GM12878 (cell line): ENCODE measurements around the gene SHISA6. TPM values are rescaled to one million over a fixed set of nuclear protein-coding genes. Genes with fewer than 3 reads are reported as not detected.

Experiments used
- ATAC-seq: fragments of 200-7000 bp; cut with Tn5 transposase; 3 replicates; pipeline ENCODE4 v1.9.1; 2020; ENCODE audit warnings: mild to moderate bottlenecking, moderate library complexity
- BruUV-seq: library from RNA; stranded (reverse); fragments of 400-500 nt; replicated peaks from 2 replicates; lab custom pipeline; 2021; lab: Mats Ljungman, UMichigan
- CTCF ChIA-PET: fragments of 300-600 bp; sonication (Branson Sonifier 250); formaldehyde crosslinking; extraction: SDS; loops from one replicate; lab custom pipeline; 2021; ENCODE audit warnings: inconsistent platforms; lab: Yijun Ruan, JAX
- POLR2A ChIA-PET: fragments of 350-600 bp; formaldehyde crosslinking; extraction: SDS; loops from one replicate; lab custom pipeline; 2021; ENCODE audit warnings: inconsistent platforms; lab: Charles Lee
- RAD21 ChIA-PET: fragments of 300-600 bp; sonication (Branson Sonifier 250); formaldehyde crosslinking; loops from one replicate; lab custom pipeline; 2023; ENCODE audit warnings: antibody characterized with exemption; ENCODE audit not compliant: unreplicated experiment; lab: Charles Lee
- SMC1A ChIA-PET: fragments of 300-600 bp; sonication (Branson Sonifier 250); formaldehyde crosslinking; loops from one replicate; lab custom pipeline; 2023; ENCODE audit not compliant: unreplicated experiment, uncharacterized antibody; lab: Charles Lee
- DNase-seq: peaks from one replicate; pipeline ENCODE4 v3.0.0-alpha.2; 2011; ENCODE audit warnings: low read depth, low spot score
- FAIRE-seq: peaks from 3 replicates; lab custom pipeline; 2011; peaks lifted over from hg19 to GRCh38; lab: Jason Lieb, UNC
- H2AFZ ChIP-seq: 2 replicates; pipeline ENCODE4 v1.6.0; 2011; ENCODE audit warnings: low read depth, low read length, control low read depth; ENCODE audit not compliant: control insufficient read depth
- H3K27ac ChIP-seq: 2 replicates; pipeline ENCODE4 v1.5.1; 2011; ENCODE audit warnings: control low read depth; ENCODE audit not compliant: control insufficient read depth, insufficient read depth
- H3K27me3 ChIP-seq, 2 experiments: replicated peaks in 1 of 2; 2 replicates each; pipeline versions ENCODE4 v1.6.0 to v1.6.1; 2011; ENCODE audit warnings: low read length in 1 of 2; ENCODE audit not compliant: control insufficient read depth in 2 of 2, insufficient read depth in 2 of 2
- H3K36me3 ChIP-seq, 2 experiments: 2 replicates each; pipeline ENCODE4 v1.5.1; 2011; ENCODE audit warnings: low read length in 1 of 2; ENCODE audit not compliant: control insufficient read depth in 2 of 2, insufficient read depth in 2 of 2
- H3K4me1 ChIP-seq: 2 replicates; pipeline ENCODE4 v1.6.1; 2011; ENCODE audit warnings: mild to moderate bottlenecking, low read length, moderate library complexity, mixed read lengths; ENCODE audit not compliant: control insufficient read depth, insufficient read depth
- H3K4me2 ChIP-seq: 2 replicates; pipeline ENCODE4 v1.6.0; 2011; ENCODE audit warnings: control low read depth; ENCODE audit not compliant: control insufficient read depth, insufficient read depth
- H3K4me3 ChIP-seq: fragments of 200-600 bp; sonication (generic); 2 replicates; pipeline ENCODE4 v1.5.1; 2016
- H3K79me2 ChIP-seq: 2 replicates; pipeline ENCODE4 v1.6.0; 2011; ENCODE audit warnings: low read length; ENCODE audit not compliant: control insufficient read depth, insufficient read depth
- H3K9ac ChIP-seq: 2 replicates; pipeline ENCODE4 v1.8.0; 2011; ENCODE audit warnings: low read length, control low read depth, mixed read lengths; ENCODE audit not compliant: control insufficient read depth, insufficient read depth
- H3K9me3 ChIP-seq: replicated peaks from 3 replicates; pipeline ENCODE4 v1.5.1; 2011; ENCODE audit warnings: mild to moderate bottlenecking, low read length; ENCODE audit not compliant: control insufficient read depth, insufficient read depth
- H4K20me1 ChIP-seq: 2 replicates; pipeline ENCODE4 v1.6.0; 2011; ENCODE audit not compliant: control insufficient read depth, insufficient read depth
- MYB ChIP-seq: fragments of 150-350 bp; IDR thresholded peaks from 2 replicates; pipeline ENCODE4 v1.6.1; 2014; ENCODE audit warnings: mild to moderate bottlenecking, low read depth, low read length, borderline replicate concordance
- NFXL1 ChIP-seq: fragments of 450-650 bp; IDR thresholded peaks from 2 replicates; pipeline ENCODE4 v1.6.1; 2017; ENCODE audit warnings: antibody characterized with exemption, mild to moderate bottlenecking, borderline replicate concordance
- RELA ChIP-seq: fragments of 450-650 bp; IDR thresholded peaks from 2 replicates; pipeline ENCODE4 v1.8.0; 2014; ENCODE audit warnings: borderline replicate concordance; ENCODE audit not compliant: partially characterized antibody
- SUPT20H ChIP-seq: IDR thresholded peaks from 2 replicates; pipeline ENCODE4 v1.6.1; 2011; ENCODE audit warnings: low read depth, mild to moderate bottlenecking, low read length, moderate library complexity, borderline replicate concordance; ENCODE audit not compliant: control insufficient read depth
- TCF12 ChIP-seq: IDR thresholded peaks from 2 replicates; pipeline ENCODE4 v1.6.1; 2011; ENCODE audit warnings: low read depth, mild to moderate bottlenecking, low read length
- ZNF24 ChIP-seq: fragments of 450-650 bp; IDR thresholded peaks from 2 replicates; pipeline ENCODE4 v1.6.1; 2017; ENCODE audit warnings: antibody characterized with exemption, mild to moderate bottlenecking
- ZNF687 ChIP-seq: fragments of 450-650 bp; IDR thresholded peaks from 2 replicates; pipeline ENCODE4 v1.6.1; 2017; ENCODE audit warnings: mild to moderate bottlenecking, moderate library complexity
- WGBS: methylation state at CpG from one replicate; pipeline ENCODE4 v1.1.6; 2016; ENCODE audit warnings: low lambda C conversion rate; ENCODE audit not compliant: insufficient replicate concordance, insufficient coverage; ENCODE audit errors: missing lambda C conversion rate; 5-methylcytosine and 5-hydroxymethylcytosine counted together
- in situ Hi-C: fragments of 300-500 bp; cut with MboI; formaldehyde crosslinking; loops from 9 replicates; pipeline ENCODE4 v1.14.3; 2018; ENCODE audit warnings: mixed read lengths
- intact Hi-C: fragments of 100-400 bp; cut with micrococcal nuclease; formaldehyde crosslinking; loops from one replicate; pipeline ENCODE4 v1.14.2; 2022; ENCODE audit not compliant: unreplicated experiment
- polyA plus RNA-seq, 11 experiments: library from polyadenylated mRNA; depleted of rRNA in 4 of 11; unstranded in 6 of 11; stranded (reverse) in 5 of 11; fragments of >200 nt; fragmentation: Nextera tagmentation in 4 of 11; fragmentation: Illumina TruSeq in 1 of 11; extraction: Ambion mirVana in 4 of 11; extraction: Trizol in 1 of 11; gene quantifications; 1 replicate in 1 of 11; 2 replicates in 10 of 11; pipeline versions ENCODE4 v1.2.1 to v1.2.3, GENCODE V29; 2011 to 2016; ENCODE audit warnings: inconsistent platforms in 2 of 11, missing spikeins in 2 of 11, low read depth in 1 of 11
- total RNA-seq, 4 experiments: library from RNA; depleted of rRNA in 3 of 4; stranded (reverse); fragments of >200 nt in 3 of 4; fragmentation: Illumina TruSeq in 1 of 4; extraction: Trizol in 1 of 4; gene quantifications; 2 replicates each; pipeline versions ENCODE4 v1.2.1 to v1.2.3, GENCODE V29; 2013 to 2021
- TF ChIP-seq, protein P1 (sequence below): IDR thresholded peaks from 2 replicates; pipeline ENCODE4 v1.6.1; 2012; ENCODE audit warnings: improper control_type of control experiment, low read depth, low read length; ENCODE audit not compliant: insufficient replicate concordance

SHISA6 gene
- total and polyA plus RNA-seq, 10 of the 15 experiments (the other 5 are each of a cell fraction or from before 2014, with no cell fraction given), result not detected

GRCh38 chr17:11545002-11545401 lies 304.0 kb downstream of the SHISA6 start:
- BruUV-seq, result no TSS peak
- FAIRE-seq, result no peak
- WGBS, result 22% methylated on average over 6 of the region's 6 CpGs
- Histone ChIP-seq H3K4me2 (no peak overlapping the region), H3K79me2 (no peaks in the 10 kb centered on the region), H4K20me1 (no peaks in the 10 kb centered on the region), H2AFZ (no peak overlapping the region), H3K9me3 (no peaks in the 10 kb centered on the region; the same call in 1 of the 3 replicates), H3K4me3 (no peak overlapping the region), H3K4me1 (no peaks in the 10 kb centered on the region), H3K27ac (no peak overlapping the region), H3K36me3 (no peaks in the 10 kb centered on the region), H3K9ac (no peak overlapping the region), H3K27me3 (no peaks in the 10 kb centered on the region)
- CTCF ChIA-PET, result interaction anchor here (0.6 kb wide), 1 partner anchor 999 kb away, joined by 3 read pairs; no protein-coding TSS in a partner anchor
- RAD21 ChIA-PET, result no interaction called here
- TF ChIP-seq TCF12, result no peak
- TF ChIP-seq, protein P1, sequence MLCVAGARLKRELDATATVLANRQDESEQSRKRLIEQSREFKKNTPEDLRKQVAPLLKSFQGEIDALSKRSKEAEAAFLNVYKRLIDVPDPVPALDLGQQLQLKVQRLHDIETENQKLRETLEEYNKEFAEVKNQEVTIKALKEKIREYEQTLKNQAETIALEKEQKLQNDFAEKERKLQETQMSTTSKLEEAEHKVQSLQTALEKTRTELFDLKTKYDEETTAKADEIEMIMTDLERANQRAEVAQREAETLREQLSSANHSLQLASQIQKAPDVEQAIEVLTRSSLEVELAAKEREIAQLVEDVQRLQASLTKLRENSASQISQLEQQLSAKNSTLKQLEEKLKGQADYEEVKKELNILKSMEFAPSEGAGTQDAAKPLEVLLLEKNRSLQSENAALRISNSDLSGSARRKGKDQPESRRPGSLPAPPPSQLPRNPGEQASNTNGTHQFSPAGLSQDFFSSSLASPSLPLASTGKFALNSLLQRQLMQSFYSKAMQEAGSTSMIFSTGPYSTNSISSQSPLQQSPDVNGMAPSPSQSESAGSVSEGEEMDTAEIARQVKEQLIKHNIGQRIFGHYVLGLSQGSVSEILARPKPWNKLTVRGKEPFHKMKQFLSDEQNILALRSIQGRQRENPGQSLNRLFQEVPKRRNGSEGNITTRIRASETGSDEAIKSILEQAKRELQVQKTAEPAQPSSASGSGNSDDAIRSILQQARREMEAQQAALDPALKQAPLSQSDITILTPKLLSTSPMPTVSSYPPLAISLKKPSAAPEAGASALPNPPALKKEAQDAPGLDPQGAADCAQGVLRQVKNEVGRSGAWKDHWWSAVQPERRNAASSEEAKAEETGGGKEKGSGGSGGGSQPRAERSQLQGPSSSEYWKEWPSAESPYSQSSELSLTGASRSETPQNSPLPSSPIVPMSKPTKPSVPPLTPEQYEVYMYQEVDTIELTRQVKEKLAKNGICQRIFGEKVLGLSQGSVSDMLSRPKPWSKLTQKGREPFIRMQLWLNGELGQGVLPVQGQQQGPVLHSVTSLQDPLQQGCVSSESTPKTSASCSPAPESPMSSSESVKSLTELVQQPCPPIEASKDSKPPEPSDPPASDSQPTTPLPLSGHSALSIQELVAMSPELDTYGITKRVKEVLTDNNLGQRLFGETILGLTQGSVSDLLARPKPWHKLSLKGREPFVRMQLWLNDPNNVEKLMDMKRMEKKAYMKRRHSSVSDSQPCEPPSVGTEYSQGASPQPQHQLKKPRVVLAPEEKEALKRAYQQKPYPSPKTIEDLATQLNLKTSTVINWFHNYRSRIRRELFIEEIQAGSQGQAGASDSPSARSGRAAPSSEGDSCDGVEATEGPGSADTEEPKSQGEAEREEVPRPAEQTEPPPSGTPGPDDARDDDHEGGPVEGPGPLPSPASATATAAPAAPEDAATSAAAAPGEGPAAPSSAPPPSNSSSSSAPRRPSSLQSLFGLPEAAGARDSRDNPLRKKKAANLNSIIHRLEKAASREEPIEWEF, result no peak
- TF ChIP-seq ZNF24, result no peak
- TF ChIP-seq SUPT20H, result no peak
- TF ChIP-seq NFXL1, result no peak
- no peak for TF ChIP-seq MYB
- no peak for TF ChIP-seq RELA
- TF ChIP-seq ZNF687, result no peak
- POLR2A ChIA-PET, result no interaction called here
- DNase-seq, result no peak
- intact Hi-C loops, result no loop called here
- no peak for ATAC-seq
- in situ Hi-C loops, result no loop called here
- SMC1A ChIA-PET, result interaction anchor here (0.5 kb wide), 1 partner anchor 685 kb away, joined by 4 read pairs; no protein-coding TSS in a partner anchor
